Calu3 (cell line): ENCODE data around the gene CCDC73. TPM values are rescaled to one million over a fixed set of nuclear protein-coding genes. Genes with fewer than 3 reads are reported as not detected.
"Not testable (repeated sequence)": the region's sequence is repeated elsewhere in the genome, so short reads cannot be mapped to it uniquely, and the experiment has no call there.

Experiments used
- BruUV-seq: library from RNA; stranded (reverse); fragments of 400-500 nt; replicated peaks from 2 replicates; lab custom pipeline; 2021; lab: Mats Ljungman, UMichigan
- CTCF ChIA-PET: fragments of 300-600 bp; sonication (Branson Sonifier 250); formaldehyde crosslinking; loops from one replicate; lab custom pipeline; 2022; ENCODE audit warnings: antibody characterized with exemption; lab: Charles Lee
- DNase-seq: peaks from one replicate; pipeline ENCODE4 v3.0.0; 2022
- H3K27ac Mint-ChIP-seq: one replicate; pipeline ENCODE4 v1.8.0; 2022; ENCODE audit warnings: mixed read lengths; ENCODE audit not compliant: unreplicated experiment
- H3K27me3 Mint-ChIP-seq: one replicate; pipeline ENCODE4 v1.8.0; 2022; ENCODE audit warnings: mixed read lengths; ENCODE audit not compliant: unreplicated experiment
- H3K36me3 Mint-ChIP-seq: one replicate; pipeline ENCODE4 v1.8.0; 2022; ENCODE audit warnings: mild to moderate bottlenecking, moderate library complexity, mixed read lengths; ENCODE audit not compliant: insufficient read depth, unreplicated experiment
- H3K4me1 Mint-ChIP-seq: one replicate; pipeline ENCODE4 v1.8.0; 2022; ENCODE audit warnings: mild to moderate bottlenecking, low read depth, mixed read lengths; ENCODE audit not compliant: unreplicated experiment
- H3K4me3 Mint-ChIP-seq: one replicate; pipeline ENCODE4 v1.8.0; 2022; ENCODE audit warnings: mild to moderate bottlenecking, low read depth, moderate library complexity, mixed read lengths; ENCODE audit not compliant: unreplicated experiment
- H3K9me3 Mint-ChIP-seq: one replicate; pipeline ENCODE4 v1.8.0; 2022; ENCODE audit warnings: low read depth, mixed read lengths; ENCODE audit not compliant: unreplicated experiment
- intact Hi-C: fragments of 100-400 bp; cut with micrococcal nuclease; formaldehyde crosslinking; loops from one replicate; pipeline ENCODE4 v1.10.0; 2022; ENCODE audit not compliant: unreplicated experiment
- total RNA-seq: library from RNA; stranded (reverse); gene quantifications from 2 replicates; pipeline ENCODE4 v1.2.3, GENCODE V29; 2022
- TF ChIP-seq, protein P1 (sequence below): fragments of 200-600 bp; IDR thresholded peaks from one replicate; pipeline ENCODE4 v1.8.0; 2022; ENCODE audit warnings: antibody characterized with exemption; ENCODE audit not compliant: unreplicated experiment

Gene CCDC73
- total RNA-seq, 1 experiment from 2014 or later = not detected

DNA sequence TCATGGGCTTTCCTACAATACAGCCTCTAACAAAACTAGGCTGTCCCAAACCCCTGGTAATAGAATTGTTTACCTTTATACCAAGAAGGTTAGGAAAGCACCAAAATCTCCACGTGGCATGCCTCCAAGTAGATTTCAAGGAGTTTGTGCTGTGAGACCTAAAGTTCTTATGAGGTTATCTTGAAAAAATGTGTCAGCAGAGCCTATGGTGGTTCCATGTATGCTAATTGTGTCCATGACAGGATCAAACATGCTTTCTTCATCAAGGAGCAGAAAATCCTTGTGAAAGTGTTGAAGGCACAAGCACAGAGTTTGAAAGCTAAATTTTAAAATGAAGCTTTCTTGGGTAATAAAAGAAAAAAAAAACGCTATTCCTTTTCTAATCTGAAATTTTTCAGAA lies 36.2 kb downstream of the CCDC73 start:
- Mint-ChIP-seq H3K4me1 (no peaks in the 10 kb centered on the region), H3K9me3 (peaks cover 2% of the 10 kb centered on the region), H3K4me3 (no peak overlapping the region), H3K27ac (no peak overlapping the region), H3K36me3 (no peaks in the 10 kb centered on the region), H3K27me3 (no peaks in the 10 kb centered on the region)
- no TSS peak for BruUV-seq
- no peak for DNase-seq
- CTCF ChIA-PET = no interaction called here
- TF ChIP-seq, protein P1, sequence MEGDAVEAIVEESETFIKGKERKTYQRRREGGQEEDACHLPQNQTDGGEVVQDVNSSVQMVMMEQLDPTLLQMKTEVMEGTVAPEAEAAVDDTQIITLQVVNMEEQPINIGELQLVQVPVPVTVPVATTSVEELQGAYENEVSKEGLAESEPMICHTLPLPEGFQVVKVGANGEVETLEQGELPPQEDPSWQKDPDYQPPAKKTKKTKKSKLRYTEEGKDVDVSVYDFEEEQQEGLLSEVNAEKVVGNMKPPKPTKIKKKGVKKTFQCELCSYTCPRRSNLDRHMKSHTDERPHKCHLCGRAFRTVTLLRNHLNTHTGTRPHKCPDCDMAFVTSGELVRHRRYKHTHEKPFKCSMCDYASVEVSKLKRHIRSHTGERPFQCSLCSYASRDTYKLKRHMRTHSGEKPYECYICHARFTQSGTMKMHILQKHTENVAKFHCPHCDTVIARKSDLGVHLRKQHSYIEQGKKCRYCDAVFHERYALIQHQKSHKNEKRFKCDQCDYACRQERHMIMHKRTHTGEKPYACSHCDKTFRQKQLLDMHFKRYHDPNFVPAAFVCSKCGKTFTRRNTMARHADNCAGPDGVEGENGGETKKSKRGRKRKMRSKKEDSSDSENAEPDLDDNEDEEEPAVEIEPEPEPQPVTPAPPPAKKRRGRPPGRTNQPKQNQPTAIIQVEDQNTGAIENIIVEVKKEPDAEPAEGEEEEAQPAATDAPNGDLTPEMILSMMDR = no peak
- intact Hi-C loops = no loop called here

DNA sequence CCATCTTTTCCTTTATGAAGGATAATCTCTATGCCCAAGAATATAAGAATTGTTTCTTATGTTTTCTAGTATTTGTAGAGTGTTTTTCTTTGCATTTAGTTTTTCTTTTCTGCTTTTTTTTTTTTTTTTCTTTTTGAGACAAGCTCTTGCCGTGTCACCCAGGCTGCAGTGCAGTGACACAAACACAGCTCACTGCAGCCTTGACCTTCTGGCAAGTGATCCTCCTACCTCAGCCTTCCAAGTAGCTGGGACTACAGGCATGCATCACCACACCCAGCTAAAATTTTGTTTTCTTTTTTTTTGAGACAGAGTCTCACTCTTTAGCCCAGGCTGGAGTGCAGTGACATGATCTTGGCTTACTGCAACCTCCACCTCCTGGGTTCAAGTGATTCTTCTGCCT lies 41.3 kb downstream of the CCDC73 start:
- BruUV-seq, intact Hi-C loops, H3K27ac Mint-ChIP-seq, DNase-seq, H3K36me3 Mint-ChIP-seq, CTCF ChIA-PET, H3K4me1 Mint-ChIP-seq, H3K9me3 Mint-ChIP-seq, H3K4me3 Mint-ChIP-seq: not testable (repeated sequence)
- peaks cover 19% of the 10 kb centered on the region for H3K27me3 Mint-ChIP-seq

DNA sequence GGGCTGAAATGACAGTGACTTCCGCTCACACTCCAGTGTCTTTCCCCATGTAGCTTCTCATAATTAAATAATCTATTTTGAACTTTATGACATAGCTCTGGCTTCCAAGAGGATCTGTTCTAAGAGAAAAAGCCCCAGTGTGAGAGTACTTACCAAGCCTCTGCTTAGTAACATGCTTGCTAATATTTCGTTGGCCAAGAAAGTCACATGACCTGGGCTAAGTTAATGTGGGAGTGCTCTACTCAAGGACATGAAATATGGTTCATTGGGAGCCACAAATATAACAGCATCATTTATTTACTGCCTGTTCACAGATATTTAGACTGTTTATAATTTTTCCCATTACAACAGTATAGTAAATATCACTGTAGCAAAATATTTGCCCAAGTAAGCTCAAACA lies 42.5 kb downstream of the CCDC73 start:
- Mint-ChIP-seq H3K36me3 (no peaks in the 10 kb centered on the region), H3K27me3 (peaks cover 30% of the 10 kb centered on the region), H3K4me1 (no peaks in the 10 kb centered on the region), H3K27ac (no peak overlapping the region), H3K9me3 (no peaks in the 10 kb centered on the region), H3K4me3 (no peak overlapping the region)
- CTCF ChIA-PET = no interaction called here
- intact Hi-C loops = no loop called here
- BruUV-seq = no TSS peak
- no peak for DNase-seq
- TF ChIP-seq, protein P1 = no peak

DNA sequence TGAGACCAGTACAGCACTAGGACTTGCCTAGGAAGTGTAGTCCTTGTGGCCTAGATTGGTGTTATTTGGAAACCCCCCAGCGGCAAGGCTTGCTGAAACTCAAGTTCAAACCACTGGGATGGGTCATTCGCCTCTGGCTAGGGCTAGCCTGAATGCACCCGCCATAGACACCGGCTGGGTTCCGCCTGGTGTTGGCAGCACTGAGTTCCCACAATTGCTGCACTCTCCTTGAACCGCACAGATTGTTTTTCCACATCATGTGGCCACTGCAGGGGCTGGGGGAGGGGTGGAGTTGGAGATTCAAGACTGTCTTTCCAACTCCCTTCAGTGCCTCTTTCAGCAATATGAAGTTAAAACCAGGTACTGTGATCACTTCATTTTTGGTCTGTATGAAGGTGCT lies 43.1 kb downstream of the CCDC73 start:
- peaks cover 3% of the 10 kb centered on the region for H3K9me3 Mint-ChIP-seq
- no peaks in the 10 kb centered on the region for H3K4me1 Mint-ChIP-seq
- no peak overlapping the region for H3K4me3 Mint-ChIP-seq
- CTCF ChIA-PET = no interaction called here
- no TSS peak for BruUV-seq
- intact Hi-C loops = no loop called here
- TF ChIP-seq, protein P1 = no peak
- no peak overlapping the region for H3K27ac Mint-ChIP-seq
- H3K27me3 Mint-ChIP-seq = peaks cover 37% of the 10 kb centered on the region
- H3K36me3 Mint-ChIP-seq = no peaks in the 10 kb centered on the region
- DNase-seq = no peak

DNA sequence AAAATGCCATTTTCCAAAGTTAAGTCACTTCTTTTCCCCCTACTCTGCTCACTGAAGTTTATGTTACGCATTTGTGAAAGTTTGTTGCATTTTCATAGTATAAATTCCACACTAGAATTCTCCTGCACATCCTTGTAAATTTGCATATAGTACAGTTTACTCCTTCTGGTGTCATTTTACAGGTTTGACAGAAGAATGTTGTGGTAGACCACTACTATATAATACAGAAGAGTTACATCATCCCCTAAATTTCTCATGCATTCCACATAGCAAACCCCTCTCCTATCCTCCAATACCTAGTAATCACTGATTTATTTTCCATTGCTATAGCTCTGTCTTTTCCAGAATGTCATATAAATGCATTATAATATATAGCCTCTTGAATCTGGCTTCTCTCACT lies 64.5 kb downstream of the CCDC73 start:
- H3K4me3 Mint-ChIP-seq = no peak overlapping the region
- H3K27ac Mint-ChIP-seq = no peak overlapping the region
- peaks cover 6% of the 10 kb centered on the region for H3K9me3 Mint-ChIP-seq
- CTCF ChIA-PET = no interaction called here
- TF ChIP-seq, protein P1 = no peak
- H3K27me3 Mint-ChIP-seq = peaks cover 14% of the 10 kb centered on the region
- DNase-seq = no peak
- intact Hi-C loops = no loop called here
- H3K4me1 Mint-ChIP-seq = no peaks in the 10 kb centered on the region
- no TSS peak for BruUV-seq
- H3K36me3 Mint-ChIP-seq = no peaks in the 10 kb centered on the region
